ENCODE data around the gene CHD6. TPM values are rescaled to one million over a fixed set of nuclear protein-coding genes. Genes with fewer than 3 reads are reported as not detected.

CHD6 gene
- total and polyA plus RNA-seq, 3 experiments from 2014 or later = 24.6 to 59.5 (median 25.3) TPM

DNA sequence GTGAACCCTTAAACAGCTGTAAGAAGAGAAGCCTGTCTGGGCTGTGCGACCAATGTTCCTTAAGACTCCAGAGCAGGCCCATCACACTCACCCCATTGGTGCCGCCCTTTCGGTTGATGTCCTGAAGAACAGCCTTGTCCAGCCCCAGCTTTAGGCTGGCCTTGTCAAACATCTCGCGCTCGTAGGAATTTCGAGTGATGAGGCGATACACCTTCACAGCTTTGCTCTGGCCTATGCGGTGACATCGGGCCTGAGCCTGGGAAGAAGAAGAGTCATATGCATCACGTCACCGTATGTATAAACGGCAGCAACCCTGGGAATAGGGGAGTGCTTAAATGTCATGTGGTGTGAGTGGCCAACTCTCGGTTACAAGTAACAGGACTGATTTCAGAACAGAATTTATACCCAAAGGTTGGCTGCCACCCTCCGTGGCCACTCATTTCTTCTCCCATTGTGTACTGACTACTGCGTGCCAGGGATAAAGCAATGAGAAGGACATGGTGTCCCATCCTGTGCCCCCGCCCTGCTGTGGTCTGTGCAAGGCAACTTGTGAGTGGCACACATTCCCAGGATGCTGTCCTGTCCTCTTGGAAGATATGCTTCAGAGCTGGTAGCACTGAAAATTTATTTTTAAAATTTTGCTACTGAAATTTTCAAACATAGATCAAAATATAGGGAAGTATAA is 160.9 kb downstream of the CHD6 start:
- no peaks in the 10 kb centered on the region for H3K27me3 ChIP-seq (ENCODE audit: insufficient read depth, low read length, poor library complexity, severe bottlenecking)
- CTCF ChIA-PET = no interaction called here
- POLR2A ChIA-PET = no interaction called here
- H3K27ac ChIP-seq (ENCODE audit: low read depth, low read length) = no peak overlapping the region
- no peak for DNase-seq
- Mint-ChIP-seq H3K4me3 (no peak overlapping the region), H3K27me3 (no peaks in the 10 kb centered on the region), H3K27ac (no peak overlapping the region), H3K4me1 (no peaks in the 10 kb centered on the region), H3K9me3 (no peaks in the 10 kb centered on the region), H3K36me3 (peaks cover 32 to 80% (median 41%) of the 10 kb centered on the region in 3 donors)
- H3K9me3 ChIP-seq (ENCODE audit: low read length) = no peaks in the 10 kb centered on the region
- H3K4me3 ChIP-seq (ENCODE audit: low read length) = no peak overlapping the region
- H3K4me1 ChIP-seq (ENCODE audit: insufficient read depth, low read length) = no peaks in the 10 kb centered on the region
- peaks cover 47% of the 10 kb centered on the region for H3K36me3 ChIP-seq (ENCODE audit: insufficient read depth, low read length)

DNA sequence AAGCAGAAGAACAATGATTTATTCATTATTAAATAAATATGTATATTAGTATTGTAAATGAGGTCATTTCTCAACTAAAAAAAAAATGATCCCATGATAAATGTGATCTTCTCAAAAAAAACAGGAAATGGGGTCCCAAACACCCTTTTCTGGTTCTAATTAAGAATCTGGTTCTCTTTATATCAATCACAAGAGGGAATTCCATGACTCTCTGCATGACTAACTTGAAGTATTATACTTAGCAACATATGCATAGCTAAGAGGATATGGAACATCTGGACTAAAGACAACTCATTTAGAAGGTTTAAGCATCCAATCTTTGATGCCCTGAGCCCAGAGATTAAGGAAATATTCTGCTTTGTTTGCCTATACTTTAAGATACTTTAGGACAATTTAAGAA is 161.8 kb downstream of the CHD6 start:
- ChIA-PET CTCF (no interaction called here), POLR2A (no interaction called here)
- H3K36me3 ChIP-seq (ENCODE audit: insufficient read depth, low read length) = peaks cover 56% of the 10 kb centered on the region

GRCh38 chr20:41454250-41454649 is 163.9 kb downstream of the CHD6 start:
- Mint-ChIP-seq H3K4me1 (no peaks in the 10 kb centered on the region), H3K36me3 (peaks cover 28 to 94% (median 54%) of the 10 kb centered on the region in 3 donors), H3K4me3 (no peak overlapping the region), H3K9me3 (no peaks in the 10 kb centered on the region), H3K27ac (no peak overlapping the region), H3K27me3 (no peaks in the 10 kb centered on the region)
- ChIA-PET POLR2A (no interaction called here), CTCF (no interaction called here)
- H3K27ac ChIP-seq (ENCODE audit: low read depth, low read length) = no peak overlapping the region
- H3K36me3 ChIP-seq (ENCODE audit: insufficient read depth, low read length) = peaks cover 73% of the 10 kb centered on the region
- DNase-seq = no peak
- H3K27me3 ChIP-seq (ENCODE audit: insufficient read depth, low read length, poor library complexity, severe bottlenecking) = no peaks in the 10 kb centered on the region
- H3K9me3 ChIP-seq (ENCODE audit: low read length) = no peaks in the 10 kb centered on the region
- no peaks in the 10 kb centered on the region for H3K4me1 ChIP-seq (ENCODE audit: insufficient read depth, low read length)
- H3K4me3 ChIP-seq (ENCODE audit: low read length) = no peak overlapping the region

More for the DNA sequence above, 161.8 kb downstream of the CHD6 start:
- Mint-ChIP-seq H3K36me3 (peaks cover 31 to 83% (median 42%) of the 10 kb centered on the region in 3 donors), H3K27ac (no peak overlapping the region), H3K4me1 (no peaks in the 10 kb centered on the region), H3K9me3 (no peaks in the 10 kb centered on the region), H3K27me3 (no peaks in the 10 kb centered on the region), H3K4me3 (no peak overlapping the region)
- H3K4me1 ChIP-seq (ENCODE audit: insufficient read depth, low read length) = no peaks in the 10 kb centered on the region
- H3K27ac ChIP-seq (ENCODE audit: low read depth, low read length) = no peak overlapping the region
- no peaks in the 10 kb centered on the region for H3K9me3 ChIP-seq (ENCODE audit: low read length)
- no peak overlapping the region for H3K4me3 ChIP-seq (ENCODE audit: low read length)
- DNase-seq = no peak
- H3K27me3 ChIP-seq (ENCODE audit: insufficient read depth, low read length, poor library complexity, severe bottlenecking) = no peaks in the 10 kb centered on the region

DNA sequence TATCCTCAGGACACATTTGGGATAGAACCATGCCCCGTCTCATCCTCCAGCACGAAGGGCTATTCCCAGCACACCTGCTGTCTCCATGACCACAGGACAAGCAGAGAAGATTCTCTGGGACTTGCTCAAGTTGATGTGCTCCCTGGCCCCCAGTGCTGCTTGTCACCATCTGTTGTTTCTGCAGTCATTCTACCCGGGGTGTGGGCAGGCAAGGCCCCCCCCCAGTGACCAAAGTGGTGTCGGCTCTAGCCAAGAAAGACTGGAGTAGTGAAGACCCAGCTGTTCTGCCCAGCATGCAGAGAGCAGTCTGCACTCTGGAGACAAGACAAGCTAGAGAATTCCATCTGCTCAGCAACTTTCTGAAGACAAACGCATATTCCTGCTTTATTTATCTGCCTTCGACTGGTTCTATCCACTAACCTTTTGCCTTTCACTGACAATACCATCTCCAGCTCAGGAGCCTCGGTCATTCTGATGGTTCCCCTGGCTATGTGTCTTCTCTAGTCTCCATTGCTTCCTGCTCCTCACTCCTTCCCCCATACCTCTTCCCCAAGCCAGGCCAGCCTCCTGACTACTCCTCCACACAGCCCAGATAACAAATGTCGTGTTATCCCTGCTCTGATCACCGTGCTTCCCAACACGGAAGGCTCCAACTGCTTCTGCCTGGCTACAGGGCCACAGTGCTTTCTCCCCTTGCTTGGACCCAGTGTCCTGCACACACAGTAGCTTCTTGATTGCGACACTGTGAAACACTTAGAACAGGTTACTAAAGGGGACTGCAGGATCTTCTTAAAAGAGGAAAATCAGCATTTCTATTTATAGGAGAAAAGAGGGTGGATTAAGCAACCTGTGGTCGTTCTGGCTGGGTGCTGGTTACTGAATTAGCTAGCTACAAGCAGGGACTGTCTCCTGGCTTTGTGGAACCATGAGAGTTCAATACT is 164.9 kb downstream of the CHD6 start:
- Histone ChIP-seq H3K36me3 (ENCODE audit: insufficient read depth, low read length) (peaks cover 76% of the 10 kb centered on the region), H3K4me1 (ENCODE audit: insufficient read depth, low read length) (no peaks in the 10 kb centered on the region), H3K27me3 (ENCODE audit: insufficient read depth, low read length, poor library complexity, severe bottlenecking) (no peaks in the 10 kb centered on the region), H3K9me3 (ENCODE audit: low read length) (no peaks in the 10 kb centered on the region), H3K4me3 (ENCODE audit: low read length) (no peak overlapping the region), H3K27ac (ENCODE audit: low read depth, low read length) (no peak overlapping the region)
- ChIA-PET POLR2A (no interaction called here), CTCF (no interaction called here)
- peaks cover 28 to 96% (median 55%) of the 10 kb centered on the region in 3 donors for H3K36me3 Mint-ChIP-seq
- DNase-seq = no peak
- H3K4me3 Mint-ChIP-seq = no peak overlapping the region
- H3K27ac Mint-ChIP-seq = peak overlapping the region in 1 of 8 donors; percentile 84
- H3K9me3 Mint-ChIP-seq = no peaks in the 10 kb centered on the region
- H3K27me3 Mint-ChIP-seq = no peaks in the 10 kb centered on the region
- H3K4me1 Mint-ChIP-seq = no peaks in the 10 kb centered on the region

GRCh38 chr20:41452226-41452625 is 166.0 kb downstream of the CHD6 start:
- Mint-ChIP-seq H3K36me3 (peaks cover 35 to 98% (median 63%) of the 10 kb centered on the region in 3 donors), H3K27ac (no peak overlapping the region), H3K27me3 (no peaks in the 10 kb centered on the region), H3K4me3 (no peak overlapping the region), H3K4me1 (no peaks in the 10 kb centered on the region), H3K9me3 (no peaks in the 10 kb centered on the region)
- CTCF ChIA-PET = no interaction called here
- Histone ChIP-seq H3K4me1 (ENCODE audit: insufficient read depth, low read length) (no peaks in the 10 kb centered on the region), H3K36me3 (ENCODE audit: insufficient read depth, low read length) (peaks cover 82% of the 10 kb centered on the region), H3K27me3 (ENCODE audit: insufficient read depth, low read length, poor library complexity, severe bottlenecking) (no peaks in the 10 kb centered on the region), H3K4me3 (ENCODE audit: low read length) (no peak overlapping the region), H3K9me3 (ENCODE audit: low read length) (no peaks in the 10 kb centered on the region), H3K27ac (ENCODE audit: low read depth, low read length) (no peak overlapping the region)
- POLR2A ChIA-PET = no interaction called here
- no peak for DNase-seq

DNA sequence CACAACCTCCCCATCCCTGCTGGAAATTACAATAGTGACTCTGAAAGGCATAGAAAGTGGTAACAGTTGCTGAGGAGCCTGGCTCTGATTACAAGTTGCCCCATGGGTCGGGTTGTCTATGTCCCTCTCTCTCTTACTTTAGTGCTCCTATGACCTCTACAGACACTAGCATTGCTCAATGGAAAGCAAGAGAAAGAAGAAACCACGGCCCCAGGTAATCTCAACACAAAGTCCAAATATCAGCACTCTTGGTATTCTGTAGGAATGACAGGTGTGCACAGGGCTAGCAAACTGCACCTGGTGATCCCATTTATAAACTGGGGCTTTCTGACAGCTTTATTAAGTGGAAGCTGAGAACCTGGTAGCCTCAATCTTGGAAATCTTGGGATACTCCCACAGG is 171.2 kb downstream of the CHD6 start:
- no peak overlapping the region for H3K4me3 ChIP-seq (ENCODE audit: low read length)
- H3K27me3 Mint-ChIP-seq = peaks cover 0 to 1% of the 10 kb centered on the region in 2 donors
- no peaks in the 10 kb centered on the region for H3K9me3 ChIP-seq (ENCODE audit: low read length)
- H3K4me3 Mint-ChIP-seq = no peak overlapping the region
- H3K27me3 ChIP-seq (ENCODE audit: insufficient read depth, low read length, poor library complexity, severe bottlenecking) = no peaks in the 10 kb centered on the region
- ChIA-PET POLR2A (no interaction called here), CTCF (interaction anchor here (1.1 kb wide), 1 partner anchor 19 kb away, joined by 3 read pairs; no protein-coding TSS in a partner anchor)
- no peak overlapping the region for H3K27ac Mint-ChIP-seq
- peaks cover 16 to 96% (median 49%) of the 10 kb centered on the region in 3 donors for H3K36me3 Mint-ChIP-seq
- DNase-seq = no peak
- H3K36me3 ChIP-seq (ENCODE audit: insufficient read depth, low read length) = peaks cover 78% of the 10 kb centered on the region
- no peaks in the 10 kb centered on the region for H3K4me1 Mint-ChIP-seq
- no peaks in the 10 kb centered on the region for H3K4me1 ChIP-seq (ENCODE audit: insufficient read depth, low read length)
- H3K9me3 Mint-ChIP-seq = no peaks in the 10 kb centered on the region
- H3K27ac ChIP-seq (ENCODE audit: low read depth, low read length) = no peak overlapping the region

DNA sequence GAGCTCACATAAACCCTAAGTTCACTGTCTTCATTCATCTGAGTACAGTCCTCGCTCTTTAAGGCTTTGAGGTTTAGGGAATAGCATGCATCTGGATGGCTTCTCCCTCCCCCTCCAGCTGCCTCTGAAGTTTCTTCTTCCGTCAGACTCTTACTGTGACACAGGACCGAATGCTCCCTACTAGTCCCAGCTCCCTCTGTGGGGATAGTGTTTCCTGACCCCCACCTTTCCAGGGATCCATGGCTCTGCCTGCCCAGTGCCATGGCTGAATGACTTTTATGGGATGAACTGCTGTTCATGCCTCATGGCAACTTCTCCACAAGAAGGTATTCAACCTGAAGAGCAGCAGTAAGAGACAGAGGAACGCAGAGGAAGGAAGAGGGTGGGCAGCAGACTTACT is 171.7 kb downstream of the CHD6 start:
- H3K4me3 ChIP-seq (ENCODE audit: low read length) = no peak overlapping the region
- no peak for DNase-seq
- no peaks in the 10 kb centered on the region for H3K4me1 ChIP-seq (ENCODE audit: insufficient read depth, low read length)
- Mint-ChIP-seq H3K4me1 (no peaks in the 10 kb centered on the region), H3K27me3 (peaks cover 0 to 1% of the 10 kb centered on the region in 2 donors), H3K27ac (peak overlapping the region in 1 of 8 donors; percentile 5), H3K4me3 (no peak overlapping the region), H3K9me3 (no peaks in the 10 kb centered on the region), H3K36me3 (peaks cover 16 to 96% (median 49%) of the 10 kb centered on the region in 3 donors)
- H3K36me3 ChIP-seq (ENCODE audit: insufficient read depth, low read length) = peaks cover 74% of the 10 kb centered on the region
- H3K27me3 ChIP-seq (ENCODE audit: insufficient read depth, low read length, poor library complexity, severe bottlenecking) = no peaks in the 10 kb centered on the region
- POLR2A ChIA-PET = no interaction called here
- CTCF ChIA-PET = interaction anchor here (1.1 kb wide), 1 partner anchor 18 kb away, joined by 3 read pairs; no protein-coding TSS in a partner anchor
- H3K27ac ChIP-seq (ENCODE audit: low read depth, low read length) = no peak overlapping the region
- H3K9me3 ChIP-seq (ENCODE audit: low read length) = no peaks in the 10 kb centered on the region

DNA sequence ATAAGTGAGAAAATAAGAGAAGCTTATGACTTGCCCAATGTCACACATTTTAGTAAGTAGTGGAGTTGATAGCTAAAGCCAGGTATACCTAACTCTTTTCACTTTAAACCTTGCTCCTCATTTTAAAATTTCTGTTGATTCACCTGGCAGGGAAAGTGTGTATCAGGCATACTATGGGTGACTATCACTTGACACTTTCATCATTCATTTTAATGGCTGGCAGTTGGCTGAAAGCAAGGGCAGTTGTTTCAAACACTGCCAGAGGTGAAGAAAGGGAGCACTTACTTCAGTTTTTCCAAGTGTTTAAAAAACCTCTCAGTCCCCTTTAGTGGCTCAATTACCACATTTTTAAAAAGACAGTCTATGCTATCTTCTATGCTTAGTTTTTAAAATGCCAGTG is 173.4 kb downstream of the CHD6 start:
- no peak for DNase-seq
- peaks cover 7 to 94% (median 44%) of the 10 kb centered on the region in 3 donors for H3K36me3 Mint-ChIP-seq
- H3K4me3 ChIP-seq (ENCODE audit: low read length) = no peak overlapping the region
- no peaks in the 10 kb centered on the region for H3K9me3 Mint-ChIP-seq
- H3K9me3 ChIP-seq (ENCODE audit: low read length) = no peaks in the 10 kb centered on the region
- ChIA-PET CTCF (no interaction called here), POLR2A (no interaction called here)
- H3K4me1 ChIP-seq (ENCODE audit: insufficient read depth, low read length) = no peaks in the 10 kb centered on the region
- H3K4me1 Mint-ChIP-seq = no peaks in the 10 kb centered on the region
- peaks cover 66% of the 10 kb centered on the region for H3K36me3 ChIP-seq (ENCODE audit: insufficient read depth, low read length)
- peaks cover 0 to 1% of the 10 kb centered on the region in 2 donors for H3K27me3 Mint-ChIP-seq
- peak overlapping the region in 1 of 8 donors; percentile 14 for H3K27ac Mint-ChIP-seq
- no peak overlapping the region for H3K4me3 Mint-ChIP-seq
- no peak overlapping the region for H3K27ac ChIP-seq (ENCODE audit: low read depth, low read length)
- no peaks in the 10 kb centered on the region for H3K27me3 ChIP-seq (ENCODE audit: insufficient read depth, low read length, poor library complexity, severe bottlenecking)
